Measurements from ENCODE around the gene TCF25. TPM values are rescaled to one million over a fixed set of nuclear protein-coding genes. Genes with fewer than 3 reads are reported as not detected.

The TCF25 gene
- total RNA-seq, 3 donors from 2014 or later = 169 to 243 (median 176) TPM

DNA sequence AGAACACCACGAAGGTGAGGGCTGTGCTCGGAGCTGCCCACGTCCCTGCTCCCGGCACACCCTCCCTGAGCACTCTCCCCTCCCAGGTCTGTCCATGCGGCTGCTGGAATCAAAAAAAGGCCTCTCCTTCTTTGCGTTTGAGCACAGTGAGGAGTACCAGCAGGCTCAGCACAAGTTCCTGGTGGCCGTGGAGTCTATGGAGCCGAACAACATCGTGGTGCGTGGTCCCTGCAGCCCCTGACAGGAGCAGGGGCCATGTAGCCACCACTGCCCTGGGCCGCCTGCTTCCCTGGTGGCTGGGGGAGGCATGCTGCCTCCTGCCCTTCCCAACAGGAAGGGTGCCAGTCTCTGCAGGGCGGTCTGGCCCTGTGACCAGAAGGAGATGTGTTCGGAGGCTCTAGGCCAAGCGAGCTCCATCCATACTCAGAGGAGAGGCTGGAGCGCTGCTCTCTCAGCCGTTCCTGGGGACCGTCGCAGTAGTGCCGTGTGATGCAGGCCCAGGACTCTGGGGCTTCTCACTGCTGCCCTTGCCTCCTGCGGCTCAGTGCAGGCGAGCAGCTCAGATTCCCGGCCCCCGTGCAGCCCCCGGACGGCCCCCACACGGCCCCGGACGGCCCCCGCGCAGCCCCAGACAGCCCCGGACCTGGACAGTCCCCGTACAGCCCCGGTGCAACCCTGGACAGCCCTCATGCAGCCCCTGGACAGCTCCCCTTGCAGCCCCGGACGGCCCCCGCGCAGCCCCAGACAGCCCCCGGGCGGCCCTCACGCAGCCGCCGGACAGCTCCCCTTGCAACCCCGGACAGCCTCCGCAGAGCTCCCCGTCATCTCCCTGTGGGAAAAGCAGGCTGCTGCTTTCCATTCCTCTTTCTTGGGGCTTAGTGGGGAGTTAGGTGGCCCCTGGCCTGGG is 20.5 kb downstream of the TCF25 start:
- Histone ChIP-seq H3K27me3 (no peaks in the 10 kb centered on the region), H3K9me3 (no peaks in the 10 kb centered on the region), H3K4me1 (no peaks in the 10 kb centered on the region), H3K27ac (no peak overlapping the region), H3K4me3 (no peak overlapping the region), H3K36me3 (peaks cover 18% of the 10 kb centered on the region)
- TF ChIP-seq, protein P1, sequence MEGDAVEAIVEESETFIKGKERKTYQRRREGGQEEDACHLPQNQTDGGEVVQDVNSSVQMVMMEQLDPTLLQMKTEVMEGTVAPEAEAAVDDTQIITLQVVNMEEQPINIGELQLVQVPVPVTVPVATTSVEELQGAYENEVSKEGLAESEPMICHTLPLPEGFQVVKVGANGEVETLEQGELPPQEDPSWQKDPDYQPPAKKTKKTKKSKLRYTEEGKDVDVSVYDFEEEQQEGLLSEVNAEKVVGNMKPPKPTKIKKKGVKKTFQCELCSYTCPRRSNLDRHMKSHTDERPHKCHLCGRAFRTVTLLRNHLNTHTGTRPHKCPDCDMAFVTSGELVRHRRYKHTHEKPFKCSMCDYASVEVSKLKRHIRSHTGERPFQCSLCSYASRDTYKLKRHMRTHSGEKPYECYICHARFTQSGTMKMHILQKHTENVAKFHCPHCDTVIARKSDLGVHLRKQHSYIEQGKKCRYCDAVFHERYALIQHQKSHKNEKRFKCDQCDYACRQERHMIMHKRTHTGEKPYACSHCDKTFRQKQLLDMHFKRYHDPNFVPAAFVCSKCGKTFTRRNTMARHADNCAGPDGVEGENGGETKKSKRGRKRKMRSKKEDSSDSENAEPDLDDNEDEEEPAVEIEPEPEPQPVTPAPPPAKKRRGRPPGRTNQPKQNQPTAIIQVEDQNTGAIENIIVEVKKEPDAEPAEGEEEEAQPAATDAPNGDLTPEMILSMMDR (IDR thresholded peaks at IDR 0.05) = no peak
- TF ChIP-seq POLR2AphosphoS5 (IDR thresholded peaks at IDR 0.05) (no peak), POLR2A (IDR thresholded peaks at IDR 0.05) (no peak)
- intact Hi-C loops (cut with DNase I; ENCODE audit: low total_unique reads) = no loop called here
- DNase-seq (ENCODE audit: low spot score in 2 of 2) = no peak

DNA sequence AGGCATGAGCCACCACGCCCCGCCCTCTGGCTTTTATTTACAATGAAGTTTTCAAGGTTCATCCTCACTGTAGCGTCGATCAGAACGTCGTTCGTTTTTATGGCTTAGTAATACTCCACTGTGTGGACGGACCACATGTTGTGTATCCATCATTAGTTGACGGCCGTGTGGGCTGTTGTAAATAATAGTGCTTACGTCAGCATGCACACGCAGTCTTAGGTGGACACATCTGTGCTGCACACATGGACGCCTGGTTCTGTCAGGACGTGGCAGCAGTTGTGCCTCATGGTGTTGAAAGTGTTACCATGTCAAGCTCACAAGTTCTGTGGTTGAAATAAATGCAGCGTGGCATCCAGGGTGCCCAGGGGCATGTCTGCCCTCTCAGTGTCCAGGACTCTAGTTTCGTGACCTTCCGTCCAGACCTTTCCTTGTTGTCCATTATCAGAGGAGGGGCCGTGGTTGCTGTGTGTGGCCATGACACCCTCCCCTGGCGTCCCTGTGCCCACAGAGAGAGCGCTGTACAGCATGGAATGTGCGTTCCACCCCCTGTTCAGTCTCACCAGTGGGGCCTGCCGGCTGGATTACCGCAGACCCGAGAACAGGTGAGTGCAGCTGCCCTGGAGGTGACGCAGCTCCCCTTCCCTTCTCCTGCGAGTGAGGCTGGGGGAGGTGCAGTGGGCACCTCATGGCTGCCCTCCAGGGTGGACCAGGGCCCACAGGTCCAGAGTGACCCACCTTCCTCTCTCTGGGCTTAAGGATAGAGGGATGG is 22.3 kb downstream of the TCF25 start:
- no peaks in the 10 kb centered on the region for H3K4me1 ChIP-seq
- no peak for TF ChIP-seq POLR2A (IDR thresholded peaks at IDR 0.05)
- no peak for TF ChIP-seq POLR2AphosphoS5 (IDR thresholded peaks at IDR 0.05)
- TF ChIP-seq, protein P1 (IDR thresholded peaks at IDR 0.05) = no peak
- no peak for DNase-seq (ENCODE audit: low spot score in 2 of 2)
- no peaks in the 10 kb centered on the region for H3K9me3 ChIP-seq
- H3K27ac ChIP-seq = no peak overlapping the region
- no peaks in the 10 kb centered on the region for H3K27me3 ChIP-seq
- peaks cover 18% of the 10 kb centered on the region for H3K36me3 ChIP-seq
- no peak overlapping the region for H3K4me3 ChIP-seq
- intact Hi-C loops (cut with DNase I; ENCODE audit: low total_unique reads) = no loop called here

- Histone ChIP-seq H3K36me3 (peaks cover 13% of the 10 kb centered on the region), H3K4me3 (no peak overlapping the region), H3K9me3 (no peaks in the 10 kb centered on the region), H3K27ac (no peak overlapping the region), H3K27me3 (no peaks in the 10 kb centered on the region), H3K4me1 (no peaks in the 10 kb centered on the region)
- intact Hi-C loops (cut with DNase I; ENCODE audit: low total_unique reads) = no loop called here
- no peak for DNase-seq (ENCODE audit: low spot score in 2 of 2)
- TF ChIP-seq POLR2A (IDR thresholded peaks at IDR 0.05) = no peak
- TF ChIP-seq POLR2AphosphoS5 (IDR thresholded peaks at IDR 0.05) = no peak
- TF ChIP-seq, protein P1 (IDR thresholded peaks at IDR 0.05) = no peak
These were observed 23.8 kb downstream of the TCF25 start for GRCh38 chr16:89897204-89897603.

DNA sequence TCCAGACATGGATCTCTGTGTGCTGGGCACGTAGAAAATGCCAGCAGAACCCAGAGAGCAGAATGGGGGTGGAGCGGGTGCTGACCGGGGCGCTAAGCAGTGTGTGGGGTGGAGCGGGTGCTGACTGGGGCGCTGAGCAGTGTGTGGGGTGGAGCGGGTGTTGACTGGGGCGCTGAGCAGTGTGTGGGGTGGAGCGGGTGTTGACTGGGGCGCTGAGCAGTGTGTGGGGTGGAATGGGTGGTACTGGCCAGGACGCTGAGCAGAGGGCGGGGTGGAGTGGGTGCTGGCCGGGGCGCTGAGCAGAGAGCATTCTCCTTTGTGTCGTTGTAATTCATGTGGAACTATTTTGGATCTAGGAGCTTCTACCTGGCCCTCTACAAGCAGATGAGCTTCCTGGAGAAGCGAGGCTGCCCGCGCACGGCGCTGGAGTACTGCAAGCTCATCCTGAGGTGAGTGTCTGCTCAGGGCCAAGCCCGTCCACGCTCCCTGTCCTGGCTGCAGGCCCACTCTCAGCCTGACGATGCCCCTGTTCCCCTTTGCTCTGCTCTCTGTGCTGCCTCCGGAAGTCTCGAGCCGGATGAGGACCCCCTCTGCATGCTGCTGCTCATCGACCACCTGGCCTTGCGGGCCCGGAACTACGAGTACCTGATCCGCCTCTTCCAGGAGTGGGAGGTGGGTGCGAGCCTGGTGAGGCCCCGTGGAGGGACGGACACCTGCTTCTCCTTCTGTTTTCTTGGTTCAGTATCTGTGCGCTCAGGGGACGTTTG is 25.0 kb downstream of the TCF25 start:
- no peak overlapping the region for H3K4me3 ChIP-seq
- H3K4me1 ChIP-seq = no peaks in the 10 kb centered on the region
- H3K9me3 ChIP-seq = no peaks in the 10 kb centered on the region
- no peak for DNase-seq (ENCODE audit: low spot score in 2 of 2)
- intact Hi-C loops (cut with DNase I; ENCODE audit: low total_unique reads) = no loop called here
- H3K36me3 ChIP-seq = peaks cover 6% of the 10 kb centered on the region
- H3K27me3 ChIP-seq = no peaks in the 10 kb centered on the region
- H3K27ac ChIP-seq = no peak overlapping the region
- TF ChIP-seq POLR2AphosphoS5 (IDR thresholded peaks at IDR 0.05) = no peak
- no peak for TF ChIP-seq POLR2A (IDR thresholded peaks at IDR 0.05)
- TF ChIP-seq, protein P1 (IDR thresholded peaks at IDR 0.05) = no peak
